GM18520 (cell line): ENCODE data around the gene SND1.

ENCODE experiments used
- ATAC-seq: cut with Tn5 transposase; IDR thresholded peaks from one replicate; pipeline ENCODE4 v1.9.1; 2021; ENCODE audit not compliant: unreplicated experiment

The SND1 gene

DNA sequence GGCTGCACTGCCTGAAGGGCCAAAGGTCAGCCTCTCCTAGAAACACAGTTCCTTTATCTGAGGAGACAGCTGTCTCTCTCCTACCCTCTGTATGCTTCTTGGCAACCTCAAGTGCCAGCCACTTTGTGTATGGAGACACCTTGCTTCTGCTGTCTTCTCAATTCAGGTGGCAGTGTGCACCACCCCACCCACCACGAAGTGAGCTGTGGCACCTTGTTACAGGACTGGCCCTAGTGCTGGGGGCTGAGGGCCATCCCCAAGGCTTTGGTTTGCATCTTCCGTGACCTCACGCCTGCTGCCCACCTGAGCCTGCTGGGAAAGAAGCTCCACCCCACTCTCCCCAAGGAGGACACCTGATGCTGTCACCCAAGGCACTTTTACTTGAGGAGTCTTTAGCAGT is 426.3 kb downstream of the SND1 start:
- no peak for ATAC-seq

- no peak for ATAC-seq
Measured at GRCh38 chr7:128080169-128080568, 428.2 kb downstream of the SND1 start.

GRCh38 chr7:128081351-128081750 is 429.4 kb downstream of the SND1 start:
- ATAC-seq, result no peak

DNA sequence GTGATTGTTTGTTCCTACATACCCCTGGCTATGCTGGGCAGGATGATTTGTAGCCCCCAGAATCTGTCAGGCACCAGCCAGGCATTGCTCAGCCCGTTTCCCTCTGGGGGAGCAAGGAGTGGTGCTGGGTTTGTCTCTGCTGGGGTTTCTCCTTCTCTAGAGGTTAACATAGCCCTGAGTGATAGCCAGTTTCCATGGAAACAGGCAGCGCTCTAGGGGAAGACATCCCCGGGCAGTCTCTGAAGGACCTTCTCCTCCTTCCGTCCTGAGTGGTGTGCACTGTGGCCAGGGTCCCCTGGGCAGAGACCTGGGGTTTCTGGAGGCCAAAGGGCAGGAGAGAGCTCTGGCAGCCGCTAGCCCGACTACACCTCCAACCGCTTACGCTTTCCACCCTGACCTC is 429.8 kb downstream of the SND1 start:
- ATAC-seq, result no peak

DNA sequence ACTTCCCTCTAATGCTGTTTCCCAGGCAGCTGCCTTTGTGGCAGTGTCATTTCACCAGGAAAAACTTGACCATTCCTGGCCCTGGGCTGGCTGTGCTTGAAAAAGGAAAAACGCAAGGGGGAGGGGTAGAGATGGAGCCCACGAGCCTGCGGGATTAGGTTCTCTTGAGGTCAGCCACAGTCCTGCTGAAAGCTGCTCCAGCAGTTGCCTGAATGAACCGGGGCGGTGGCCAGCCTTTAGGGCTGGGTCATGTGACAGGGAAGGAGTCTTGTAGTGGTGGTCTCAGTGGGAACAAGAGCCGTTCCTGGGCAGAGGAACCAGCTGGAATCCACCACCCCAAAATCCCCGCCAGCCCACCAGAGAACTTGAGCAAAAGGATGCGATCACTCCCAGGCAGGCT is 430.4 kb downstream of the SND1 start:
- no peak for ATAC-seq

DNA sequence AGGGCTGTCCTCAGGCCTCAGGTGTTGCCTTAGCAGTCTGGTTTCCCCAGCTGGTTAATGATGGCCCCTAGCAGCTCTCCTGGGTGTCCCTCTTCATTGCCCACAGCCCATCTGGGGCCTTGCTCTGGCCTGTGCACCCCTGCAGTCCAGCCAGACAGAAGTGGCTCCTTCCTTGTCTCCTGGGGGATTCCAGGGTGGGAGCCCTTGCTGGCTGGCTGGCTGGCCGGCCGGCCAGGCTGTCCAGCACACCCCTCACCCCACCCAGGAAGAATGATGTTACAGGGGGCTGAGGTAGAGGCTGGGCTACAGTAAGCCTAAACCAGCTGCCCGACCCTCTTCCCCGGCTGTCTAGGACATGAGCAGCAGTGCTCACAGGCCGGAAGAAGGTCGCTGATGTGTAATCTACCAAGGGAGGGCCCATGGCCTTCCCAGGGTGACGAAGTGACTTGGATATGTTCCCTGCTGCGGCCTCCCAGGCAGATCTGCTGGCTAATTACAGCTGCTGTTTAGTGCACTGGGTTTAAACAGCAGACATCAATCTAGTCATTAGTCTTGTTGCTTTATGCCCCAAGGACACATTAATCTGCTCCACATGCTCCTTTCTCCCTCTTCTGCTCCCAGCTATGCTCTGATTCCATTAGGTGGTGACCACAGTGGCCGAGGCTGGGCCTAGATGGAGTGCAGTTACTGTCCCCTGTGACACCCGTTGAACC is 433.1 kb downstream of the SND1 start:
- ATAC-seq, result no peak

DNA sequence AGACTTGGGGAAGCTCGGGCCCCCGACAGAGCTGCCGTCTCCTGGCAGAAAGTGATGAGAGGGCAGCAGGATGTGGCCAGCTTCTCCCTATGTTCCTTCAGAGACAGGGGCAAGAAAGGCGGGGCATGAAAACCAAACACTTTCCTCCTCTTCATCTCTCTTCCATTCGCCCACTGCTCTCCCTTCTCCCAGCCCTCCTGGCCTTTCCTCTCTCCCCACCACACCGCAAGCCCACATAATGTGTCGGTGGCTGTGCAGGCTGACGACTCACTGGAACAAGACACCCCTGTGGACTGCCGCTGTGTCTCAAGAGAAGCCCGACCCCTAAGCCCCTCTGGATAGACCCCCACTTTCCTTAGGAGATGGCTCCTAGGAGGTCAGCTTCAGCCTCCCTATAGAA is 438.5 kb downstream of the SND1 start:
- no peak for ATAC-seq

GRCh38 chr7:128091106-128091505 is 439.1 kb downstream of the SND1 start:
- no peak for ATAC-seq

DNA sequence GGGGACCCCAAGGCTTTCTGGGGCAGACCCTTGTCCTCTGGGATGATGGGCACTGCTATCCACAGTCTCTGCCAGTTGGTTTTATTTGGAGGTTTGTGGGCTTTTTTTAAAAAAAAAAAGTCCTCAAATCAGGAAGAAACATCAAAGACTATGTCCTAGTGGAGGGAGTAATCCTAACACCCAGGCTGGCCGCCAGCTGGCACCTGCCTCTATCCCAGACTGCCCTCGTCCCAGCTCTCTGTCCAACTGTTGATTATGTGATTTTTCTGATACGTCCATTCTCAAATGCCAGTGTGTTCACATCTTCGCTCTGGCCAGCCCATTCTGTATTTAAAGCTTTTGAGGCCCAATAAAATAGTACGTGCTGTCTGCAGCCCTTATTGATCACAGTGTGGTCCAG is 440.2 kb downstream of the SND1 start:
- ATAC-seq, result no peak

GRCh38 chr7:128093614-128094570 is 441.9 kb downstream of the SND1 start:
- ATAC-seq, result no peak

DNA sequence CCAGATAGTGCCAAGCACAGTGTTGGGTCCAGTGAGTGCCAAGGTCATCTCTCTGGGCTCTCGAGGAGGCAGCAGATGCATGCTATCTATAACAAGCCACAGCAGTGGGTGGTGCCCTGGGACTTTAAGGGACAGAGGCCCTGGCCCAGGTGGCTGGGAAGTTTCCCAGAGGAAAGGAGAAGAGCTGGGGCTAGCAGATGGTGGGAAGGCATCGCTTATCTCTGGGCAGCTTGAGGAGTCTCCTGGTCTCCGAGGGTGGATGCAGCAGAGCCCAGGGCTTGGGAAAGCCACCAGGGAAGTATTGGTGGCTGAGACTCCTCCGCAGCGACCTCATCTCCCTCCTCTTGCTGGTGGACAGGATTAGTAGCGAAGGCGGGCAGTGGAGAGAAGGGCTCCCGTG is 442.7 kb downstream of the SND1 start:
- no peak for ATAC-seq

DNA sequence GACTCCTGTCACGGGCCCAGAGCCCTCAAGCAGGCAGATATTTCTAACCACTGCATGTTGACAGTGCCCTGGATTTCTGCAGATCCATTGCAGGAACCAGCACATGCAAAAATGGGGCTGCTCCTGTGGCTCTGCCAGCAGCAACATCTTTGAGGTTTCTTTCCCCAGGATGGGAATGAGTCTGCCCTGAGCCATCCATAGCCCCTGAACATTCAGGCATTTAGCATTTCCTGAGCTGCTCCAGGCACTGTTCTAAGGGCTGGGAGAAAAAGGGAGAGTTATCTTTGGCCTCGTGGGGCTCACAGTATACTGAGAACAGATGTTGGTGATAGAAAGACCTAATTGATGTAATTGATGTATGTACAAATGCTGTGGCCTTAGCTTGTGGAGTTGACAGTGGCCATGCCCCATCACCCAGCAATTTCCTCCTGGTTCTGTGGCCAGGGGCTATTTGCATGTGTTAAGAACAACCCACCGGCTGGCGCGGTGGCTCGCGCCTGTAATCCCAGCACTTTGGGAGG is 445.3 kb downstream of the SND1 start:
- ATAC-seq, result no peak

- no peak for ATAC-seq
Measured at GRCh38 chr7:128098629-128099028, 446.6 kb downstream of the SND1 start.

DNA sequence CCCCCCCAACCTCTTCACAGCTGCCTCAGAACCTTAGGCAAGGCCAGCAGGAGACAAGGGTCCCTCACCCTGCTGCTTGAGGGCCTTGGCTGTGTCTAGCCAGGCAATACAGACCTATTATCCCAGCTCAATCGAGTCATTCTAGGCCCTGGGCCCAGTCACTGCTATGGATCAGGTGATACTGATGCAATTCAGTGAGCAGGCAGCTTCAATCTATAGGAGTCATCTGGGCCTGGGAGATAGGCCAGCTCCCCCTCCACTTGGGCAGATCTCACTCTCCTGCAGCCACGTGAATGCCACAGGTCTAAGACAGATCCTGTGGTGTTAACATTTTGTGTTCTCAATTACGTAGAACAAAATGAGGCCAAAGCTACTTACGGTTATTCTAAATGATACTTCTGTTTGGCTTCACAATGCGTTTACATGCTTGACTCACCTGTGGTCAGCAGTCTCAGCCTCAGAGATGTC is 447.2 kb downstream of the SND1 start:
- ATAC-seq, result no peak

DNA sequence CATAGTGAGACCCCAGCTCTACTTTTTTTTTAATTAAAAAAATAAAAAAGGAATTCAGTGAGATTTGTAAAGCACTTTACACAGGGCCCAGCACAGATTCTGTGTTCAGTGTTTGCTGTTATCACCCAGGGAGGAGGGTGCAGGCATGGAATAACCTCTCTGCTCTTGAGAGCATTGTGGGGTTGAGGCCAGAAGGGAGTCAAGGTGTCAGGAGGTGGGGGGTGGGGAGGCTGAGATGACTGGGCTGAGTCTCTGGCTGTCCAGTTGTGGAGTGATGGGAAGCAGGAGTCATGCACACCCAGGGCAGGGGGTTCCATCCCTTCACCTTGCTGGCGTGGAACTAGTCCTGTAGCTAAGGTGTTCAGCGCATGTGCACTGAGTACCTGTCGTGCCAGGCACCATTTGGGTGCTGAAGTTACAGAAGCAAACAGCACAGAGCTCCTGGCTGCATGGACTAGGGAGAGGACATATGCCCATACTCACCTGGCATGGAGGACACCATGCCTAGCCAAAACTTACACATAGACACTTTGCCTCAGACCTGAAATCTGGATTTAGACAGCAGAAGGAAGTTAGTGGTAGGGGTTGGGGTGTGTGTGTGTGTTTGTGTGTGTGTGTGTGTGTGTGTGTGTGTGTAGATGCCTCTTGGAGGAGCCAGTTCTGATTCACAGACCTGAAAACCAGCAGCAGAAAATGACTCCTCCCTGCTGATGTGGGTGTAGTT is 448.4 kb downstream of the SND1 start:
- ATAC-seq, result no peak

DNA sequence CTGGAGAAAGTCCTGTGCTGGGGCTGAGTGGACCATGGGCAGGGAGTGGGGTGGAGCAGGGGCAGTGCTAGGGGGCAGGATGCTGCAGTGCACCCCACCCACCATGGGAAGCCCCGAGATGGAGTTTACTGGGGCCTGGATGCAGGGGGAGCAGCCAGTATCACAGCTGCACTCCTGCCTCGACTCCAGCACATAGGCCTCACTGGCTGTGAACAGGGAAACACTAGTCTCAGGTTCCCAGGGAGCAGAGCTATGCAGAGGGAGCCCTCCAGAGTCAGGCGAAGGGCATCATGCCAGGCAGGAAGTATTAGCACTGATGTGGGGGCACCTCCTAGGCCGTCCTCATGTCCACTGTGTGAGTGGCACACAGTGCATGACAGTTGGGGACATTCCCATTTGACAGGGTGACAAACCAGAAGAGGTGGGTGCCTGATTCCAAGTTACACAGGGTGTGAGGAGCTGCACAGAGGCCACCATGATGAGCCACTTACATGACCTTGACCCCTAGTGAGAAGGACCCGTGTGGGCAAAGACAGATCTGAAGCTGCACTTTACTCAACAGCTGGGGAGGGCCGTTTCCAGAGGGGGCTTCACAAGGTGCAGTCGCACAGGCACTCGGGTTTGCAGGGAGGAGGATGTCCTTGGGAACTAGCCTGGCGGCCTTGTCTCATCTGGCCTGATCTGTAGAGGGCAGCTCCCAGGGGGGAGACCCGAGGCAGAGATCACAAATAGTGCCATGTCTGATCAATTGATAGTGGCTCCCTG is 449.1 kb downstream of the SND1 start:
- no peak for ATAC-seq

GRCh38 chr7:128102490-128103291 is 450.7 kb downstream of the SND1 start:
- ATAC-seq, result no peak

GRCh38 chr7:128103498-128104107 is 451.6 kb downstream of the SND1 start:
- peak; percentile 42 for ATAC-seq

GRCh38 chr7:128104108-128104742 is 452.2 kb downstream of the SND1 start:
- ATAC-seq, result no peak
